Raji (cell line): Measurements from ENCODE around the gene FARP1.

Experiments
- POLR2A ChIP-seq: IDR thresholded peaks from 2 replicates; pipeline ENCODE4 v1.6.1; 2011; ENCODE audit warnings: low read depth, low read length, control low read depth; ENCODE audit not compliant: insufficient read depth

The FARP1 gene

DNA sequence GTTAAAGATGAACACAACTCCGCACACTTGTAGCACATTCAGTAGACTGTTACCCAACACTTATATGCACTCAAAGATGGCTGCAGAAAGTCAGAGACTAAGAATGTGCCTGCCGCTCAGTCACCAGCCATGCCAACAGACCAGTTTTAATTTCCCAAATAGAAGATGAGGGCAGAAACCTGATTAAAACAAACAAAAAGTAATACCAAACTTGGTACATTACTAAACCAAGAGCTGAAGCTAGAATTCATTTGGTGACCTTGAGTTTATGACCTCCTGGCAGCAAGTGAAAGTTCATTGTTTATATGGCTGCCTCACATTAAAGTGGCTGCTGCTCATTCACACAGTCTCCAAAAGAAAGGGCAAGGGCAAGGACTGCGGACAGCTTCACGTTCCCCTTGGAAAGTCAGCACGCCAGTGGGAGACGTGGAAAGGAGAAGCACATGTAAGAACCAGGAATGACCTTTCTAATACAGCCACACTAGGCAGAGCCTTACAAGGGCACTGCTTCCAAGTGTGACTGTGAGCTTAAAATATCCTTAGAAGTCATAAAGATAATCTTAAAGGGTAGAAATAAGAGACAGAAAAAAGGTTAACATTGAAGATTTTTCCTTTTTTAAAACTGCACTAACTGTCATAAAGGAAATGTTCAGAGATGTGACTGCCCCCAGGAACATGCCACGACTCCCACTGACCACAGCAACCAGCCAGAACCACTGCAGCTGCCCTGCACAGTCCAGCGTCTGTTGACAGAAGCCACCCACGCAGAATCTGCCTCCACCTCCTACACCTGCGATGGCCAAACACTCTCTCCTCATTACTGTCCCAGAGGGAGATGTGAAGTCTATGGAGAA, 360.5 kb downstream of the FARP1 start:
- no peak for TF ChIP-seq POLR2A

DNA sequence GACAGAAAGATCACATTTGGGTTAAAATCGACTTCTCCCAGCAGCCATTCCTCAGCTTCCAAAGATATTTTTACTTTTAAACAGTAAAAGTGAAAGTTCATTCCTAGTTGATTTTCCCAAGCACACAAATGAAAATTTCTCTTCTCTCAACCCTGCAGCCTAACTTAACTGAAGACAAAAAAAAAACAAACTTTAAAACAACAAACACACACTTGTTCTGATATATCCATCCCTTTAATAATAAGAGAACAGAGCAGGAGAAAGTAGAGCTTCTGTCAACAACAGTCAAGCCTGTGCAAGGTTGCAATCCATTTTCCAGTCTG, 361.1 kb downstream of the FARP1 start:
- no peak for TF ChIP-seq POLR2A

DNA sequence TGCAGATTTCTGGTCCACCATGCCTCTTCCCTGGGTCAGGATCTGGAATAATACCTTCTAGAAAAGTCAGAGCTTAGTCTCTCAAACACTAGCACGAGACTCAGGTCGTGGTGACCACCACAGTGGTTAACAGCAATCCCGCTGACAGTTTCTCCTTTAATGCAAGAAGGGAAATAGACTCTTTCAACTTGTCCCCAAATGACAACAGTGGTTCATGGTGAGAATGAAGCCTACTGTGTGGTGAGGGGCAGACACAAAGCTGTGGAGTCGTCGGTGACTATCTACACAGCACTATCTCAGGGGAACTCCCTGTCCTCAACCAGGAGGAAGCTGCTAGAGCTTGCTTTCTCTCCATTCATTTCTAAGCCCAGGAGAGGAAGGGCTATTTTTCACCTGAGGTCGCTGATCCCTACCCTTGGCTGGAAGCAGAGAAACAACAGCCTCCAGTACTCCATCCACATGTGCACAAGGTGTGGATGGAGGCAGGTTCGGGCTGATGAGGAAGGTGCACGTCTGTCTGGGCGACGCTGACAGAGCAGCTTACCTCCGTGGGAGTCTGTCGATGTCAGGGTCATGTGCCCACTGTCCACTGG, 361.6 kb downstream of the FARP1 start:
- no peak for TF ChIP-seq POLR2A
